Testis (tissue), 2 donors: ENCODE measurements around the gene GRIA2.

Experiments used
- POLR2A ChIP-seq: fragments of 450-650 bp; IDR thresholded peaks from one replicate; pipeline ENCODE4 v1.6.1; 2017; ENCODE audit warnings: antibody characterized with exemption, mild to moderate bottlenecking, moderate library complexity
- TF ChIP-seq, protein P1 (sequence below), 3 experiments: fragments of 450-650 bp in 2 of 3; fragments of 200-600 bp in 1 of 3; sonication (generic) in 1 of 3; IDR thresholded peaks; one replicate each; pipeline ENCODE4 v1.5.1; 2016 to 2019; ENCODE audit warnings: antibody characterized with exemption in 3 of 3, mild to moderate bottlenecking in 2 of 3, moderate library complexity in 1 of 3

DNA sequence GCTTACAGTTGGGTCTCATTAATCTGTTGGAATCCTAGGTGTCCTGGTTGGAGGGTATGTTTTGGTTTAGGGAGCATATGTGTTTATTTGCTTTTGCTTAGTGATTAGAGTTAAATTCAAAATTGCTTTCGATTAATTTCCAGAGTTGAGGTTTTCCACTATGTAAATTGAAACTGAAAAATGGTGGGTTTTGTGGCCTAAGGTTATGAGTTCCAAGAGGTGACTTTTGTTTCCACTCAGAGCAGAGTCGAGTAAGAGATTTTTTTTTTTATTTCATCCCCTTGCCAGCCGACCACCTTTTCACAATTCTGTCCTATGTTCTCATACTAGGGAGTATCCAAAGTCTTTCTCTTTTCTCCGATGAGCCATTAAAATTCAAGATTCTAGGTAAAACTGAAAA lies 66.9 kb downstream of the GRIA2 start:
- TF ChIP-seq, protein P1, sequence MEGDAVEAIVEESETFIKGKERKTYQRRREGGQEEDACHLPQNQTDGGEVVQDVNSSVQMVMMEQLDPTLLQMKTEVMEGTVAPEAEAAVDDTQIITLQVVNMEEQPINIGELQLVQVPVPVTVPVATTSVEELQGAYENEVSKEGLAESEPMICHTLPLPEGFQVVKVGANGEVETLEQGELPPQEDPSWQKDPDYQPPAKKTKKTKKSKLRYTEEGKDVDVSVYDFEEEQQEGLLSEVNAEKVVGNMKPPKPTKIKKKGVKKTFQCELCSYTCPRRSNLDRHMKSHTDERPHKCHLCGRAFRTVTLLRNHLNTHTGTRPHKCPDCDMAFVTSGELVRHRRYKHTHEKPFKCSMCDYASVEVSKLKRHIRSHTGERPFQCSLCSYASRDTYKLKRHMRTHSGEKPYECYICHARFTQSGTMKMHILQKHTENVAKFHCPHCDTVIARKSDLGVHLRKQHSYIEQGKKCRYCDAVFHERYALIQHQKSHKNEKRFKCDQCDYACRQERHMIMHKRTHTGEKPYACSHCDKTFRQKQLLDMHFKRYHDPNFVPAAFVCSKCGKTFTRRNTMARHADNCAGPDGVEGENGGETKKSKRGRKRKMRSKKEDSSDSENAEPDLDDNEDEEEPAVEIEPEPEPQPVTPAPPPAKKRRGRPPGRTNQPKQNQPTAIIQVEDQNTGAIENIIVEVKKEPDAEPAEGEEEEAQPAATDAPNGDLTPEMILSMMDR (IDR thresholded peaks at IDR 0.05), result no peak
- no peak for TF ChIP-seq POLR2A
